PC-3 (cell line): Measurements from ENCODE around the gene RPGRIP1. TPM values are rescaled to one million over a fixed set of nuclear protein-coding genes. Genes with fewer than 3 reads are reported as not detected.
"Not testable (repeated sequence)": the region's sequence is repeated elsewhere in the genome, so short reads cannot be mapped to it uniquely, and the experiment has no call there.

Source experiments
- ATAC-seq: fragments of 200-7000 bp; cut with Tn5 transposase; 2 replicates; pipeline ENCODE4 v1.9.1; 2020; ENCODE audit warnings: mild to moderate bottlenecking, moderate library complexity
- BruUV-seq: library from RNA; stranded (reverse); fragments of 400-500 nt; replicated peaks from 2 replicates; lab custom pipeline; 2021; lab: Mats Ljungman, UMichigan
- CTCF ChIA-PET: fragments of 300-600 bp; sonication (Branson Sonifier 250); formaldehyde crosslinking; loops from one replicate; lab custom pipeline; 2022; ENCODE audit warnings: antibody characterized with exemption; lab: Charles Lee
- POLR2A ChIA-PET: fragments of 300-600 bp; sonication (Branson Sonifier 250); formaldehyde crosslinking; loops from one replicate; lab custom pipeline; 2022; ENCODE audit warnings: antibody characterized with exemption; ENCODE audit not compliant: unreplicated experiment; lab: Charles Lee
- DNase-seq: peaks from one replicate; pipeline ENCODE4 v3.0.0-alpha.2; 2015
- H2AFZ ChIP-seq: fragments of 300-600 bp; sonication (generic); 2 replicates; pipeline ENCODE4 v1.6.0; 2016; ENCODE audit warnings: antibody characterized with exemption, low read length
- H3F3A ChIP-seq: fragments of 300-600 bp; sonication (generic); one replicate; pipeline ENCODE4 v1.6.0; 2017; ENCODE audit warnings: antibody characterized with exemption, low read length, control low read depth, mild to moderate bottlenecking; ENCODE audit not compliant: unreplicated experiment
- H3K27ac ChIP-seq: fragments of 300-600 bp; sonication (generic); 2 replicates; pipeline ENCODE4 v1.5.1; 2016; ENCODE audit warnings: mild to moderate bottlenecking, low read length
- H3K27me3 ChIP-seq: fragments of 300-600 bp; sonication (generic); 2 replicates; pipeline ENCODE4 v1.6.1; 2016; ENCODE audit warnings: low read length, mixed read lengths
- H3K36me3 ChIP-seq: fragments of 300-600 bp; sonication (generic); 2 replicates; pipeline ENCODE4 v1.6.1; 2016; ENCODE audit warnings: low read depth, mixed run types, low read length, mixed read lengths
- H3K4me1 ChIP-seq: fragments of 300-600 bp; sonication (generic); 2 replicates; pipeline ENCODE4 v1.5.1; 2016; ENCODE audit warnings: low read length; ENCODE audit not compliant: insufficient read depth
- H3K4me2 ChIP-seq: fragments of 300-600 bp; sonication (generic); 2 replicates; pipeline ENCODE4 v1.6.0; 2016; ENCODE audit warnings: low read length
- H3K4me3 ChIP-seq: fragments of 300-600 bp; sonication (generic); 2 replicates; pipeline ENCODE4 v1.5.1; 2016; ENCODE audit warnings: mild to moderate bottlenecking, low read length, mixed read lengths
- H3K79me2 ChIP-seq: fragments of 300-600 bp; sonication (generic); 2 replicates; pipeline ENCODE4 v1.6.1; 2017; ENCODE audit warnings: low read length, mixed read lengths
- H3K9ac ChIP-seq: fragments of 300-600 bp; sonication (generic); 2 replicates; pipeline ENCODE4 v1.6.0; 2016; ENCODE audit warnings: mild to moderate bottlenecking, low read length
- H3K9me2 ChIP-seq: fragments of 300-600 bp; sonication (generic); replicated peaks from 2 replicates; pipeline ENCODE4 v1.6.1; 2016; ENCODE audit warnings: mixed run types, low read length, mixed read lengths
- H3K9me3 ChIP-seq: fragments of 300-600 bp; sonication (generic); 2 replicates; pipeline ENCODE4 v1.6.1; 2016; ENCODE audit warnings: low read length, mixed read lengths
- H4K20me1 ChIP-seq: fragments of 300-600 bp; sonication (generic); 2 replicates; pipeline ENCODE4 v1.6.1; 2016; ENCODE audit warnings: low read length, mixed read lengths
- CTCF ChIP-seq: fragments of 300-600 bp; sonication (generic); conservative IDR thresholded peaks from 2 replicates; pipeline ENCODE4 v1.5.1; 2017; ENCODE audit warnings: antibody characterized with exemption, low read depth, mild to moderate bottlenecking, low read length
- EZH2 ChIP-seq: fragments of 300-600 bp; sonication (generic); IDR thresholded peaks from one replicate; pipeline ENCODE4 v1.6.1; 2017; ENCODE audit warnings: antibody characterized with exemption, mild to moderate bottlenecking, low read length; ENCODE audit not compliant: unreplicated experiment
- EZH2phosphoT487 ChIP-seq: fragments of 300-600 bp; sonication (generic); IDR thresholded peaks from 2 replicates; pipeline ENCODE4 v1.6.1; 2018; ENCODE audit warnings: mild to moderate bottlenecking, antibody characterized with exemption, low read length, borderline replicate concordance
- intact Hi-C: fragments of 100-400 bp; cut with micrococcal nuclease; formaldehyde crosslinking; loops from 2 replicates; pipeline ENCODE4 v1.9.0; 2023
- total RNA-seq: library from RNA; depleted of rRNA; stranded (reverse); fragments of >200 nt; gene quantifications from 2 replicates; pipeline ENCODE4 v1.2.3, GENCODE V29; 2014

RPGRIP1 gene
- total RNA-seq, 1 experiment from 2014 or later = 0.33 TPM

GRCh38 chr14:21287168-21287567 lies 7.3 kb downstream of the RPGRIP1 start:
- H3K4me2 ChIP-seq = no peak overlapping the region
- ChIA-PET POLR2A (no interaction called here), CTCF (no interaction called here)
- intact Hi-C loops = no loop called here
- no TSS peak for BruUV-seq
- H3K36me3 ChIP-seq = no peaks in the 10 kb centered on the region
- ATAC-seq (no peak), DNase-seq (no peak)
- no peak for TF ChIP-seq EZH2
- no peak for TF ChIP-seq EZH2phosphoT487
- no peak for TF ChIP-seq CTCF
- H3K79me2 ChIP-seq = no peaks in the 10 kb centered on the region
- H3K9me3 ChIP-seq = no peaks in the 10 kb centered on the region
- H3K27me3 ChIP-seq = no peaks in the 10 kb centered on the region
- H3K9ac ChIP-seq = no peak overlapping the region
- H3F3A ChIP-seq = no peaks in the 10 kb centered on the region
- no peaks in the 10 kb centered on the region for H3K9me2 ChIP-seq
- H2AFZ ChIP-seq = no peak overlapping the region
- H3K27ac ChIP-seq = no peak overlapping the region
- H3K4me3 ChIP-seq = no peak overlapping the region
- no peaks in the 10 kb centered on the region for H4K20me1 ChIP-seq
- no peaks in the 10 kb centered on the region for H3K4me1 ChIP-seq

- POLR2A ChIA-PET, H3F3A ChIP-seq, H3K9ac ChIP-seq, intact Hi-C loops, H3K27me3 ChIP-seq, H3K4me1 ChIP-seq, H3K79me2 ChIP-seq, H3K9me2 ChIP-seq, H3K27ac ChIP-seq, BruUV-seq, CTCF ChIA-PET, H2AFZ ChIP-seq, H3K4me3 ChIP-seq, H3K36me3 ChIP-seq, DNase-seq, H4K20me1 ChIP-seq, ATAC-seq, H3K9me3 ChIP-seq, H3K4me2 ChIP-seq: not testable (repeated sequence)
Observed at GRCh38 chr14:21294026-21294425, 14.1 kb downstream of the RPGRIP1 start.

- H2AFZ ChIP-seq = no peak overlapping the region
- H4K20me1 ChIP-seq = no peaks in the 10 kb centered on the region
- ChIA-PET CTCF (no interaction called here), POLR2A (no interaction called here)
- no TSS peak for BruUV-seq
- H3K4me2 ChIP-seq = no peak overlapping the region
- H3F3A ChIP-seq = no peaks in the 10 kb centered on the region
- no peak overlapping the region for H3K4me3 ChIP-seq
- no peaks in the 10 kb centered on the region for H3K36me3 ChIP-seq
- DNase-seq (no peak), ATAC-seq (no peak)
- H3K9me3 ChIP-seq = no peaks in the 10 kb centered on the region
- no peaks in the 10 kb centered on the region for H3K4me1 ChIP-seq
- H3K27me3 ChIP-seq = 0 out of 2 replicates have a peak, but pooled peaks cover 3% of the 10 kb centered on the region
- no peak for TF ChIP-seq CTCF
- no peak for TF ChIP-seq EZH2
- TF ChIP-seq EZH2phosphoT487 = no peak
- H3K27ac ChIP-seq = no peak overlapping the region
- no peaks in the 10 kb centered on the region for H3K79me2 ChIP-seq
- H3K9me2 ChIP-seq = no peaks in the 10 kb centered on the region
- H3K9ac ChIP-seq = no peak overlapping the region
- intact Hi-C loops = no loop called here
Observed at GRCh38 chr14:21298358-21298757, 18.5 kb downstream of the RPGRIP1 start.
